G401 (cell line): ENCODE data around the gene CAV3. TPM values are rescaled to one million over a fixed set of nuclear protein-coding genes. Genes with fewer than 3 reads are reported as not detected.

Source experiments
- DNase-seq: peaks from one replicate; pipeline ENCODE4 v3.0.0-alpha.2; 2015; ENCODE audit warnings: low spot score
- in situ Hi-C: cut with HindIII; loops from 2 replicates; pipeline ENCODE4 v1.10.0; 2016; ENCODE audit warnings: low sequenced_read_pairs, mixed read lengths
- total RNA-seq: library from RNA; depleted of rRNA; stranded (reverse); fragments of >200 nt; shearing (Covaris generic); gene quantifications from 2 replicates; pipeline ENCODE4 v1.2.3, GENCODE V29; 2014; rRNA removed

The CAV3 gene
- total RNA-seq, 1 experiment from 2014 or later, result not detected

- in situ Hi-C loops, result no loop called here
- DNase-seq, result no peak
Measured at GRCh38 chr3:8777201-8777977, 43.8 kb downstream of the CAV3 start.

- in situ Hi-C loops, result no loop called here
- no peak for DNase-seq
Measured at GRCh38 chr3:8777978-8778267, 44.3 kb downstream of the CAV3 start.

- no peak for DNase-seq
- in situ Hi-C loops, result no loop called here
Measured at GRCh38 chr3:8778475-8778874, 44.9 kb downstream of the CAV3 start.

DNA sequence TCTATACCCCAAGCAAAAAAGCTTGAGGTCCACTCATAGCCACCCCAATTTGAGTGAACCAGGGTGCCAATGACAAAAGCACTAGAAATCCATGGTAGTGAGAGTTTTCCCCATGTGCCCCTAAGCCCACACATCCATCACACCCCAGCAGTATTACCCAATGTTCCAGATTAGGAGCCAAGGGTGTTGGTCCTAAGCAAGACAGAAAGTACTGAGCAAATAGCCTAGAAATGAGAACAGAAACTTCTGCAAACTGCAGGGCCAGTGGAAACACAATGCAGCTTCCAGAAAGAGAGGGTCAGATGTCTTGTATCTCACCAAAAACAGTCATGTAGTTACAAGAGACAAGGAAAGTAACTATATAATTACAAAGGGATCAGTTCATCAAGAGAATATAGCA, 46.7 kb downstream of the CAV3 start:
- in situ Hi-C loops, result no loop called here
- no peak for DNase-seq

- peak; percentile 20 for DNase-seq
- in situ Hi-C loops, result no loop called here
Measured at GRCh38 chr3:8784676-8785435, 51.3 kb downstream of the CAV3 start.

GRCh38 chr3:8790529-8790928, 56.9 kb downstream of the CAV3 start:
- in situ Hi-C loops, result no loop called here
- no peak for DNase-seq

DNA sequence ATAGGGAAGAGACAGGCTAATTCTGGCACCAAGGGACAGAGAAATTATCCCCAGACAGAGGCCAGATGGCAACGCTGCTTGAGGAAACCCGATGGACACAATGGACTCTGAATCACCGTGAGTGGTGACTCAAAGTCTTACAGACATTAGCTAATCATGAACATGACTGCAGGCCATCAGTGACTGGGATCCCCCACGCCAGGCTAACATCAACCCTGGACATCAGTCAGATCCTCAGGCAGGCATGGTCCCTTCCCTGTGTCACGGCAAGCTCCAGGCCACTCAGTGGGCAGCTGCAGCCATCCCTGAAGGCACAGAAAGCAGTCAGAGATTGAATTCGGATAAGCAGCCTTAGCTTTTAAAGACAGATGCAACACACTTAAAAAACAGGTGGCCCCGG, 59.6 kb downstream of the CAV3 start:
- in situ Hi-C loops, result no loop called here
- DNase-seq, result peak; percentile 53

GRCh38 chr3:8794247-8794646, 60.6 kb downstream of the CAV3 start:
- no peak for DNase-seq
- in situ Hi-C loops, result no loop called here

Other genes with a start within 250 kb of the CAV3 start
- gene LMCD1, start 232.0 kb upstream of the CAV3 start, total RNA-seq, result 11.3 and 26.1 TPM in 2 replicates
- gene SSUH2, start 89.0 kb upstream of the CAV3 start, total RNA-seq, result not detected in 2 replicates
- 0.43 and 1.1 TPM in 2 replicates for gene OXTR, start 35.8 kb downstream of the CAV3 start, total RNA-seq
- gene RAD18, start 229.7 kb downstream of the CAV3 start, total RNA-seq, result 14.3 and 29.5 TPM in 2 replicates